ENCODE measurements around the gene PTPN6.
A peak's percentile ranks its signal among the peaks of the same experiment; 100 is the strongest.

Gene PTPN6

GRCh38 chr12:6944381-6945186 is 6.6 kb upstream of the PTPN6 start:
- Mint-ChIP-seq H3K27ac (peak overlapping the region; percentile 99 to 100 (median 100)), H3K9me3 (no peaks in the 10 kb centered on the region), H3K27me3 (ENCODE audit: low read depth) (peaks cover 4% of the 10 kb centered on the region), H3K4me1 (peaks cover 42% of the 10 kb centered on the region), H3K36me3 (ENCODE audit: low read depth) (peaks cover 17% of the 10 kb centered on the region), H3K4me3 (peak overlapping the region; percentile 89 to 95 (median 92))
- TF ChIP-seq, protein P1, sequence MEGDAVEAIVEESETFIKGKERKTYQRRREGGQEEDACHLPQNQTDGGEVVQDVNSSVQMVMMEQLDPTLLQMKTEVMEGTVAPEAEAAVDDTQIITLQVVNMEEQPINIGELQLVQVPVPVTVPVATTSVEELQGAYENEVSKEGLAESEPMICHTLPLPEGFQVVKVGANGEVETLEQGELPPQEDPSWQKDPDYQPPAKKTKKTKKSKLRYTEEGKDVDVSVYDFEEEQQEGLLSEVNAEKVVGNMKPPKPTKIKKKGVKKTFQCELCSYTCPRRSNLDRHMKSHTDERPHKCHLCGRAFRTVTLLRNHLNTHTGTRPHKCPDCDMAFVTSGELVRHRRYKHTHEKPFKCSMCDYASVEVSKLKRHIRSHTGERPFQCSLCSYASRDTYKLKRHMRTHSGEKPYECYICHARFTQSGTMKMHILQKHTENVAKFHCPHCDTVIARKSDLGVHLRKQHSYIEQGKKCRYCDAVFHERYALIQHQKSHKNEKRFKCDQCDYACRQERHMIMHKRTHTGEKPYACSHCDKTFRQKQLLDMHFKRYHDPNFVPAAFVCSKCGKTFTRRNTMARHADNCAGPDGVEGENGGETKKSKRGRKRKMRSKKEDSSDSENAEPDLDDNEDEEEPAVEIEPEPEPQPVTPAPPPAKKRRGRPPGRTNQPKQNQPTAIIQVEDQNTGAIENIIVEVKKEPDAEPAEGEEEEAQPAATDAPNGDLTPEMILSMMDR (IDR thresholded peaks at IDR 0.05; ENCODE audit: unreplicated experiment in 3 of 3), result peak; percentile 78 to 86 (median 81)

- Mint-ChIP-seq H3K4me3 (peak overlapping the region; percentile 89 to 95 (median 92)), H3K9me3 (no peaks in the 10 kb centered on the region), H3K27ac (peak overlapping the region in 2 of 3 experiments; percentile 99 to 100), H3K4me1 (peaks cover 39% of the 10 kb centered on the region), H3K27me3 (ENCODE audit: low read depth) (peaks cover 4% of the 10 kb centered on the region), H3K36me3 (ENCODE audit: low read depth) (peaks cover 10% of the 10 kb centered on the region)
- TF ChIP-seq, protein P1 (IDR thresholded peaks at IDR 0.05; ENCODE audit: unreplicated experiment in 3 of 3), result no peak
Measured at GRCh38 chr12:6945613-6946012, 5.5 kb upstream of the PTPN6 start.

- H3K4me1 Mint-ChIP-seq, result peaks cover 39% of the 10 kb centered on the region
Measured at GRCh38 chr12:6946033-6946919, 4.9 kb upstream of the PTPN6 start.

DNA sequence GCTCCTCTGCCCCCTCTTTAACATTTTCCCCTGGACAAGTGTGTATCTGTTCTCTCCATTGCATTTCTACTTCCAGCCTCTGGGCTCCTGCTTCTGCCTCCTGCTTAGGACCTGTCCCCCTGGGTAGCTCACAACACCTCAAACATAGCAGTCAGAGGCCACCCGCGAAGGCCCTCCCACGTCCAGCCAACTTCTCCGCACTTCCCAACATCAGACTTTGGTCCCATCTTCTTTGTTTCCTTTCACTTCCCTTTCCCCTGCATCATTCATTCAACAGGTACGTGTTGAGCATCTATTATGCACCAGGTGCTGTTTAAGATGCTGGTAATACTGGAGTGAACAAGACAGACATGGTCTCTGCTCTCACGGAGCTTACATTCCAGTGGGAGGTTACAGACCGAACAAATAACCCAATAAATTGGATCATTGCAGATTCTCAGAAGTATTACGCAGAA is 4.2 kb upstream of the PTPN6 start:
- H3K4me1 Mint-ChIP-seq, result peaks cover 39% of the 10 kb centered on the region
- H3K27me3 Mint-ChIP-seq (ENCODE audit: low read depth), result peaks cover 4% of the 10 kb centered on the region
- no peaks in the 10 kb centered on the region for H3K9me3 Mint-ChIP-seq

More at GRCh38 chr12:6946033-6946919, 4.9 kb upstream of the PTPN6 start:
- peak overlapping the region; percentile 4 to 84 (median 75) for H3K27ac Mint-ChIP-seq
- H3K4me3 Mint-ChIP-seq, result peak overlapping the region; percentile 86 to 95 (median 92)
- no peaks in the 10 kb centered on the region for H3K9me3 Mint-ChIP-seq
- TF ChIP-seq, protein P1 (IDR thresholded peaks at IDR 0.05; ENCODE audit: unreplicated experiment in 3 of 3), result no peak
- peaks cover 4% of the 10 kb centered on the region for H3K27me3 Mint-ChIP-seq (ENCODE audit: low read depth)
- H3K36me3 Mint-ChIP-seq (ENCODE audit: low read depth), result peaks cover 5% of the 10 kb centered on the region

DNA sequence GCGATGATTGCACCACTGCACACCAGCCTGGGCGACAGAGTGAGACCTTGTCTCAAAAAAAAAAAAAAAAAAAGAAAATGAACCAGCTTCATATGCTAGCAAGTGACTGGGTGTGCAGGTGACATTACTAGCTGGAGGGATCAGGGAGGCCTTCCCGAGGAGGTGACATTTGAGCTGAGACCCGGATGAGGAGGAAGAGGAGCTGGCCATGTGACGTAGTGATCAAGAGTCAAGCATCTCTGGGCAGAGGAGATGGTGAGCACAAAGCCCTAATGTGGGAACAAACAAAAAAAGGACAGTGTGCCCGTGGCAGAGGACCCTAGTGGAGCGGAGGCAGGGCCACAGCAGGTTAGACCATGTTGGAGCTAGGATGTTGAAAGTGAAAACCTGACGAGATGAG is 3.5 kb upstream of the PTPN6 start:
- H3K4me3 Mint-ChIP-seq, result peak overlapping the region in 2 of 3 experiments; percentile 30 to 42
- no peak overlapping the region for H3K27ac Mint-ChIP-seq
- peaks cover 4% of the 10 kb centered on the region for H3K27me3 Mint-ChIP-seq (ENCODE audit: low read depth)
- peaks cover 34% of the 10 kb centered on the region for H3K4me1 Mint-ChIP-seq
- no peaks in the 10 kb centered on the region for H3K9me3 Mint-ChIP-seq
- TF ChIP-seq, protein P1 (IDR thresholded peaks at IDR 0.05; ENCODE audit: unreplicated experiment in 3 of 3), result no peak
- no peaks in the 10 kb centered on the region for H3K36me3 Mint-ChIP-seq (ENCODE audit: low read depth)

More for the DNA sequence above, 4.2 kb upstream of the PTPN6 start:
- peaks cover 4% of the 10 kb centered on the region for H3K36me3 Mint-ChIP-seq (ENCODE audit: low read depth)
- peak overlapping the region; percentile 4 to 84 (median 75) for H3K27ac Mint-ChIP-seq
- TF ChIP-seq, protein P1 (IDR thresholded peaks at IDR 0.05; ENCODE audit: unreplicated experiment in 3 of 3), result no peak
- H3K4me3 Mint-ChIP-seq, result peak overlapping the region; percentile 86 to 95 (median 92)
